ENCODE data around the gene GJC2.

DNA sequence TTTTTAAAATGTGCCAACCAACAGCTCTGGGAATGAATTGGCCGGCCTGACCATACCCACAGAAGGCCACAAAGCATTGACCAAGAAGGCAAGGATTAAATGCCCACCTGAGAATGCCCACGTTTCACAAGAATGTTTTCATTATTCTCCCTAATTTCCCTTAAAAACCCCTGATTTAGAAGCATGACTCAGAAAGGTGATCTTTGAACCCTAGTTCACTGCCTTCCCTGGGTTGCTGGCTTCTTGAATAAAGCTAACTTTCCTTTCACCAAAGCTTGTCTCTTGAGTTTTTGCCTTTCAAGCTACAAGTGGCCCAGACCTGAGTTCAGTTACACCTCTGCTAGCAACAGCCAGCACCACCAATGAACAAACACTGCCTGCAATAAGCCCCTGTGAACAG lies 26.2 kb upstream of the GJC2 start:
- TF ChIP-seq, protein P1, sequence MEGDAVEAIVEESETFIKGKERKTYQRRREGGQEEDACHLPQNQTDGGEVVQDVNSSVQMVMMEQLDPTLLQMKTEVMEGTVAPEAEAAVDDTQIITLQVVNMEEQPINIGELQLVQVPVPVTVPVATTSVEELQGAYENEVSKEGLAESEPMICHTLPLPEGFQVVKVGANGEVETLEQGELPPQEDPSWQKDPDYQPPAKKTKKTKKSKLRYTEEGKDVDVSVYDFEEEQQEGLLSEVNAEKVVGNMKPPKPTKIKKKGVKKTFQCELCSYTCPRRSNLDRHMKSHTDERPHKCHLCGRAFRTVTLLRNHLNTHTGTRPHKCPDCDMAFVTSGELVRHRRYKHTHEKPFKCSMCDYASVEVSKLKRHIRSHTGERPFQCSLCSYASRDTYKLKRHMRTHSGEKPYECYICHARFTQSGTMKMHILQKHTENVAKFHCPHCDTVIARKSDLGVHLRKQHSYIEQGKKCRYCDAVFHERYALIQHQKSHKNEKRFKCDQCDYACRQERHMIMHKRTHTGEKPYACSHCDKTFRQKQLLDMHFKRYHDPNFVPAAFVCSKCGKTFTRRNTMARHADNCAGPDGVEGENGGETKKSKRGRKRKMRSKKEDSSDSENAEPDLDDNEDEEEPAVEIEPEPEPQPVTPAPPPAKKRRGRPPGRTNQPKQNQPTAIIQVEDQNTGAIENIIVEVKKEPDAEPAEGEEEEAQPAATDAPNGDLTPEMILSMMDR (IDR thresholded peaks at IDR 0.05 in 2 of 3, conservative IDR thresholded peaks at IDR 0.05 in 1 of 3; ENCODE audit: borderline replicate concordance in 1 of 3, insufficient read depth in 1 of 3, low read depth in 2 of 3, low read length in 2 of 3), result no peak
- TF ChIP-seq SIN3A (IDR thresholded peaks at IDR 0.05; ENCODE audit: low read depth) (no peak), ZFX (IDR thresholded peaks at IDR 0.05) (no peak), POLR2AphosphoS5 (IDR thresholded peaks at IDR 0.05; ENCODE audit: low read depth, low read length) (no peak), FOSL1 (IDR thresholded peaks at IDR 0.05; ENCODE audit: low read depth) (no peak), CEBPB (IDR thresholded peaks at IDR 0.05; ENCODE audit: low read depth) (no peak), YY1 (IDR thresholded peaks at IDR 0.05; ENCODE audit: extremely low read depth, insufficient replicate concordance, low read depth, low read length) (no peak), SRF (IDR thresholded peaks at IDR 0.05; ENCODE audit: low read depth) (no peak), POLR2A (IDR thresholded peaks at IDR 0.05; ENCODE audit: borderline replicate concordance, extremely low read depth, insufficient read depth, insufficient read length) (no peak), EZH2phosphoT487 (IDR thresholded peaks at IDR 0.05; ENCODE audit: borderline replicate concordance) (no peak), SP1 (IDR thresholded peaks at IDR 0.05; ENCODE audit: low read depth) (no peak)
- TF ChIP-seq, protein P2, sequence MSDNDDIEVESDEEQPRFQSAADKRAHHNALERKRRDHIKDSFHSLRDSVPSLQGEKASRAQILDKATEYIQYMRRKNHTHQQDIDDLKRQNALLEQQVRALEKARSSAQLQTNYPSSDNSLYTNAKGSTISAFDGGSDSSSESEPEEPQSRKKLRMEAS (IDR thresholded peaks at IDR 0.05), result no peak

All from HCT116 (cell line).